Caco-2 (cell line): ENCODE data around the gene CPSF6. TPM values are rescaled to one million over a fixed set of nuclear protein-coding genes. Genes with fewer than 3 reads are reported as not detected.
"Not testable (repeated sequence)": the region's sequence is repeated elsewhere in the genome, so short reads cannot be mapped to it uniquely, and the experiment has no call there.

Source experiments
- Bru-seq: library from RNA; stranded (reverse); fragments of 400-500 nt; gene quantifications from one replicate; lab custom pipeline; 2021; lab: Mats Ljungman, UMichigan
- BruChase-seq, 2 experiments: library from RNA; stranded (reverse); fragments of 400-500 nt; gene quantifications; one replicate each; lab custom pipeline; 2021; lab: Mats Ljungman, UMichigan
- BruUV-seq: library from RNA; stranded (reverse); fragments of 400-500 nt; replicated peaks from 2 replicates; lab custom pipeline; 2021; lab: Mats Ljungman, UMichigan
- CTCF ChIA-PET: fragments of 300-600 bp; sonication (Branson Sonifier 250); formaldehyde crosslinking; loops from one replicate; lab custom pipeline; 2022; ENCODE audit warnings: antibody characterized with exemption; lab: Charles Lee
- POLR2A ChIA-PET: fragments of 300-600 bp; sonication (Branson Sonifier 250); formaldehyde crosslinking; loops from one replicate; lab custom pipeline; 2022; ENCODE audit warnings: antibody characterized with exemption; lab: Charles Lee
- DNase-seq, 2 experiments: peaks; one replicate each; pipeline versions ENCODE4 v3.0.0 to v3.0.0-alpha.2; 2020 to 2022
- H3K27me3 ChIP-seq: replicated peaks from 2 replicates; pipeline ENCODE4 v1.6.0; 2011; ENCODE audit warnings: low read length; ENCODE audit not compliant: control insufficient read depth, insufficient read depth
- H3K36me3 ChIP-seq: 2 replicates; pipeline ENCODE4 v1.5.1; 2011; ENCODE audit warnings: low read length; ENCODE audit not compliant: control insufficient read depth, insufficient read depth
- H3K4me1 ChIP-seq: fragments of 250-450 bp; sonication (Bioruptor Pico); 2 replicates; pipeline ENCODE4 v1.5.1; 2020; ENCODE audit warnings: mild to moderate bottlenecking
- H3K4me3 ChIP-seq: 2 replicates; pipeline ENCODE4 v1.5.1; 2011; ENCODE audit warnings: low read depth, mild to moderate bottlenecking, control low read depth, low read length
- H3K9me3 ChIP-seq: fragments of 250-450 bp; sonication (Bioruptor Pico); 2 replicates; pipeline ENCODE4 v1.5.1; 2020; ENCODE audit warnings: mild to moderate bottlenecking, moderate library complexity
- H3K27ac Mint-ChIP-seq: one replicate; pipeline ENCODE4 v1.8.0; 2022; ENCODE audit warnings: mixed read lengths; ENCODE audit not compliant: unreplicated experiment
- H3K27me3 Mint-ChIP-seq: one replicate; pipeline ENCODE4 v1.8.0; 2022; ENCODE audit warnings: mixed read lengths; ENCODE audit not compliant: insufficient read depth, unreplicated experiment
- H3K36me3 Mint-ChIP-seq: one replicate; pipeline ENCODE4 v1.8.0; 2022; ENCODE audit warnings: mild to moderate bottlenecking, mixed read lengths; ENCODE audit not compliant: insufficient read depth, unreplicated experiment
- H3K4me1 Mint-ChIP-seq: one replicate; pipeline ENCODE4 v1.8.0; 2022; ENCODE audit warnings: low read depth, mixed read lengths; ENCODE audit not compliant: unreplicated experiment
- H3K4me3 Mint-ChIP-seq: one replicate; pipeline ENCODE4 v1.8.0; 2022; ENCODE audit warnings: mild to moderate bottlenecking, moderate library complexity, mixed read lengths; ENCODE audit not compliant: unreplicated experiment
- H3K9me3 Mint-ChIP-seq: one replicate; pipeline ENCODE4 v1.8.0; 2022; ENCODE audit warnings: mixed read lengths; ENCODE audit not compliant: unreplicated experiment
- CTCF ChIP-seq, 2 experiments: fragments of 200-600 bp in 1 of 2; IDR thresholded peaks; 1 replicate in 1 of 2; 2 replicates in 1 of 2; pipeline versions ENCODE4 v1.5.1 to v1.8.0; 2011 to 2022; ENCODE audit warnings: antibody characterized with exemption in 1 of 2, control low read depth in 1 of 2, inconsistent platforms in 1 of 2, low read depth in 1 of 2, low read length in 1 of 2, mild to moderate bottlenecking in 1 of 2, moderate library complexity in 1 of 2; ENCODE audit not compliant: insufficient read depth in 1 of 2, severe bottlenecking in 1 of 2, unreplicated experiment in 1 of 2
- intact Hi-C: fragments of 100-400 bp; cut with micrococcal nuclease; formaldehyde crosslinking; loops from one replicate; pipeline ENCODE4 v1.10.0; 2022; ENCODE audit not compliant: unreplicated experiment
- long read RNA-seq: library from polyadenylated mRNA; stranded (forward); transcript quantifications from one replicate; pipeline ENCODE4 v2.0.0, GENCODE V29; 2022
- total RNA-seq: library from RNA; stranded (reverse); gene quantifications from 2 replicates; pipeline ENCODE4 v1.2.3, GENCODE V29; 2022

CPSF6 gene
- total RNA-seq = 118 and 124 TPM in 2 replicates
- percentile 99 among the genes with signal in this experiment for Bru-seq, nascent RNA
- BruChase-seq, experiment 1, labeled RNA remaining after a 2-hour chase = percentile 98 among the genes with signal in this experiment
- percentile 96 among the genes with signal in this experiment for BruChase-seq, experiment 2, labeled RNA remaining after a 6-hour chase
- long read RNA-seq, full-length matches to known transcripts = 93 of 152 reads
- long read RNA-seq, partial matches to known transcripts = 7 of 152 reads
- long read RNA-seq, other reads (novel, unspliced or antisense) = 52 of 152 reads

- H3K4me3 ChIP-seq = peak within 1 kb of the TSS; percentile 70
- H3K27me3 Mint-ChIP-seq = no peaks in the 10 kb centered on the region
- H3K27me3 ChIP-seq = no peaks in the 10 kb centered on the region
- CTCF ChIA-PET = no interaction called here
- H3K4me3 Mint-ChIP-seq = peak within 1 kb of the TSS; percentile 100
- no TSS peak for BruUV-seq
- H3K36me3 Mint-ChIP-seq = peaks cover 32% of the 10 kb centered on the region
- TF ChIP-seq CTCF (IDR thresholded peaks at IDR 0.05; ENCODE audit: insufficient read depth in 1 of 2, low read depth in 1 of 2, low read length in 1 of 2, severe bottlenecking in 1 of 2, unreplicated experiment in 1 of 2) = peak in 1 of 2 experiments; percentile 10
- peaks cover 4% of the 10 kb centered on the region for H3K4me1 Mint-ChIP-seq
- intact Hi-C loops = no loop called here
- POLR2A ChIA-PET = no interaction called here
- peak; percentile 96 to 97 for DNase-seq
- peaks cover 4% of the 10 kb centered on the region; the same call in 1 of the 2 replicates for H3K4me1 ChIP-seq
- H3K36me3 ChIP-seq = no peaks in the 10 kb centered on the region
- no peaks in the 10 kb centered on the region for H3K9me3 ChIP-seq
- H3K27ac Mint-ChIP-seq = peak within 1 kb of the TSS; percentile 100
- H3K9me3 Mint-ChIP-seq = no peaks in the 10 kb centered on the region
Observed at GRCh38 chr12:69239352-69239921, at the start of gene CPSF6. Gene CPSF6, plus strand, starts transcription at chr12:69239569. Its CDS starts 78 bp downstream, at chr12:69239647.

GRCh38 chr12:69196302-69197288, 42.8 kb upstream of the CPSF6 start:
- H3K36me3 Mint-ChIP-seq = peaks cover 16% of the 10 kb centered on the region
- H3K27me3 ChIP-seq = no peaks in the 10 kb centered on the region
- H3K9me3 ChIP-seq = peaks cover 29% of the 10 kb centered on the region
- no peak overlapping the region for H3K4me3 Mint-ChIP-seq
- intact Hi-C loops = no loop called here
- H3K27me3 Mint-ChIP-seq = no peaks in the 10 kb centered on the region
- BruUV-seq = no TSS peak
- CTCF ChIA-PET = no interaction called here
- peaks cover 52% of the 10 kb centered on the region for H3K9me3 Mint-ChIP-seq
- POLR2A ChIA-PET = no interaction called here
- H3K36me3 ChIP-seq = no peaks in the 10 kb centered on the region
- no peaks in the 10 kb centered on the region for H3K4me1 ChIP-seq
- no peak overlapping the region for H3K27ac Mint-ChIP-seq
- DNase-seq = peak in 1 of 2 experiments; percentile 4
- H3K4me3 ChIP-seq = no peak overlapping the region
- TF ChIP-seq CTCF (IDR thresholded peaks at IDR 0.05; ENCODE audit: insufficient read depth in 1 of 2, low read depth in 1 of 2, low read length in 1 of 2, severe bottlenecking in 1 of 2, unreplicated experiment in 1 of 2) = peak in 1 of 2 experiments; percentile 28
- H3K4me1 Mint-ChIP-seq = no peaks in the 10 kb centered on the region

- H3K36me3 ChIP-seq, H3K27me3 Mint-ChIP-seq, H3K4me3 ChIP-seq, CTCF ChIA-PET, BruUV-seq, intact Hi-C loops, H3K4me3 Mint-ChIP-seq, POLR2A ChIA-PET, H3K4me1 Mint-ChIP-seq, H3K27me3 ChIP-seq, H3K27ac Mint-ChIP-seq, H3K4me1 ChIP-seq: not testable (repeated sequence)
- Mint-ChIP-seq H3K36me3 (peaks cover 16% of the 10 kb centered on the region), H3K9me3 (peaks cover 52% of the 10 kb centered on the region)
- peak in 1 of 2 experiments; percentile 3 for DNase-seq
- peaks cover 33% of the 10 kb centered on the region for H3K9me3 ChIP-seq
Observed at GRCh38 chr12:69199976-69200375, 39.4 kb upstream of the CPSF6 start.
